Loucy (cell line): ENCODE data around the gene GRP.

Experiments
- CTCF ChIP-seq: fragments of 200-600 bp; sonication (generic); conservative IDR thresholded peaks from 2 replicates; pipeline ENCODE4 v1.5.1; 2014; ENCODE audit warnings: mild to moderate bottlenecking, antibody characterized with exemption, low read length
- EZH2phosphoT487 ChIP-seq: fragments of 200-600 bp; IDR thresholded peaks from 2 replicates; pipeline ENCODE4 v1.6.1; 2018; ENCODE audit warnings: antibody characterized with exemption, mild to moderate bottlenecking, moderate library complexity, borderline replicate concordance

- TF ChIP-seq CTCF (no peak), EZH2phosphoT487 (no peak)
Observed at GRCh38 chr18:59267503-59268126, 47.7 kb downstream of the GRP start.
